Keratinocyte (primary cell): ENCODE measurements around the gene ENGASE.

Source experiments
- CTCF ChIP-seq, 3 experiments: IDR thresholded peaks in 1 of 3; conservative IDR thresholded peaks in 1 of 3; optimal IDR thresholded peaks in 1 of 3; 2 replicates in 2 of 3; 3 replicates in 1 of 3; pipeline versions ENCODE3 to v1.5.1; 2011; ENCODE audit warnings: low read length in 3 of 3, mild to moderate bottlenecking in 3 of 3, moderate library complexity in 2 of 3, control low read depth in 1 of 3, inconsistent platforms in 1 of 3; ENCODE audit not compliant: insufficient read depth in 2 of 3; ENCODE audit errors: extremely low read depth in 1 of 3
- EZH2 ChIP-seq: IDR thresholded peaks from one replicate; pipeline ENCODE4 v1.6.1; 2012; ENCODE audit warnings: inconsistent platforms, mild to moderate bottlenecking, low read length, moderate library complexity

- TF ChIP-seq CTCF (optimal IDR thresholded peaks at IDR 0.05 in 1 of 3, IDR thresholded peaks at IDR 0.05 in 1 of 3, conservative IDR thresholded peaks at IDR 0.05 in 1 of 3; ENCODE audit: extremely low read depth in 1 of 3, insufficient read depth in 2 of 3, low read length in 3 of 3) (no peak), EZH2 (no peak)
Observed at GRCh38 chr17:79047291-79047920, 27.2 kb upstream of the ENGASE start.
